ENCODE measurements around the gene SYT12. TPM values are rescaled to one million over a fixed set of nuclear protein-coding genes. Genes with fewer than 3 reads are reported as not detected.

SYT12 gene
- total and polyA plus RNA-seq, 2 of the 8 experiments (the other 6 are each of a cell fraction or from before 2014, with no cell fraction given) = 1.4 to 3.3 TPM

DNA sequence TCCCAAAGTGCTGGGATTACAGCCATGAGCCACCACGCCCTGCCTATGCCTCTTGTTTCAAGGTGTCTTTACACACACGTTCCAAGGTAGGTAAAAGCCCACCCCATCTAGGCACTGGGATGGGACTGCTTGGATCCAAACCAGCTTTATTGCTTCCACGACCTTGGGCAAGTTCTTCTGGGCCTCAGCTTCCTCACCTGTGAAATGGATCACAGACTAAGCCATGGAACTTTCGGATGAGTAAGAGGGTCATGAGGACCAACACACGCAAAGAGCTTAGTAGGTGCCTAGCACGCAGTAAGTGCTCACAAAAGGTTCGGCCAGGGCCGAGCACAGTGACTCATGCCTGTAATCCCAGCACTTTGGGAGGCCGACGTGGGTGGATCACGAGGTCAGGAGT lies 49.4 kb downstream of the SYT12 start:
- H3K9me3 ChIP-seq (ENCODE audit: insufficient read depth in 2 of 2, low read depth in 1 of 2, low read length in 1 of 2) = no peaks in the 10 kb centered on the region
- H3K27ac ChIP-seq (ENCODE audit: low read depth, low read length) = no peak overlapping the region
- ChIA-PET POLR2A (ENCODE audit: partially characterized antibody) (interaction anchor here (0.5 to 3.4 kb wide), 3 partner anchors 17 to 121 kb away, joined by 3 to 16 read pairs (median 3); no protein-coding TSS in a partner anchor), CTCF (ENCODE audit: partially characterized antibody) (interaction anchor here (0.7 to 4.9 kb wide), 14 partner anchors 9 to 662 kb away, joined by 3 to 27 read pairs (median 4); no protein-coding TSS in a partner anchor)
- H3K4me2 ChIP-seq (ENCODE audit: insufficient read depth in 1 of 2, low read depth in 2 of 2, low read length in 2 of 2) = no peak overlapping the region
- no peak overlapping the region for H3K4ac ChIP-seq (replicated peaks; ENCODE audit: insufficient read length, low read depth, low read length)
- H4K5ac ChIP-seq (ENCODE audit: insufficient read length, low read depth, low read length) = no peak overlapping the region
- no peak overlapping the region for H2AFZ ChIP-seq (ENCODE audit: low read length)
- no peak overlapping the region for H3K23ac ChIP-seq (ENCODE audit: insufficient read length)
- no peak overlapping the region for H2BK5ac ChIP-seq (ENCODE audit: low read depth, low read length)
- H3K9ac ChIP-seq (replicated peaks in 1 of 4; ENCODE audit: extremely low read depth in 1 of 4, low read depth in 3 of 4, low read length in 3 of 4) = no peak overlapping the region
- no peak for FAIRE-seq
- no peak overlapping the region for H2BK120ac ChIP-seq (replicated peaks; ENCODE audit: low read depth, low read length)
- H2BK20ac ChIP-seq (ENCODE audit: low read length) = no peak overlapping the region
- H3K79me2 ChIP-seq (ENCODE audit: control insufficient read depth in 1 of 2, insufficient read depth in 2 of 2, low read length in 2 of 2) = no peaks in the 10 kb centered on the region
- H4K8ac ChIP-seq (ENCODE audit: extremely low read depth, insufficient read depth, low read length) = no peak overlapping the region
- H3K14ac ChIP-seq (ENCODE audit: insufficient read length) = no peak overlapping the region
- 91% methylated on average over 11 of the region's 11 CpGs; no CpG with 5 or more reads in 1 of the 2 experiments for WGBS, 2 experiments (ENCODE audit: extremely low coverage in 1 of 2, insufficient coverage in 1 of 2, insufficient read length in 1 of 2, insufficient replicate concordance in 2 of 2, low coverage in 1 of 2, low lambda C conversion rate in 2 of 2, missing lambda C conversion rate in 1 of 2)
- H3K4me1 ChIP-seq (replicated peaks in 1 of 4; ENCODE audit: control insufficient read depth in 3 of 4, insufficient read depth in 4 of 4, low read length in 3 of 4) = peaks cover 0 to 2% (median under 1%) of the 10 kb centered on the region in 4 experiments; a peak in 2 of 7 replicates
- H3K18ac ChIP-seq (ENCODE audit: extremely low read depth, low read length) = no peak overlapping the region
- no peaks in the 10 kb centered on the region; the same call in 1 of the 2 replicates for H3K23me2 ChIP-seq (ENCODE audit: low read depth, low read length)
- no peak overlapping the region for H4K91ac ChIP-seq (replicated peaks; ENCODE audit: insufficient read length, low read length)
- no peaks in the 10 kb centered on the region; the same call in 1 of the 2 replicates for H3K79me1 ChIP-seq (ENCODE audit: low read depth, low read length)
- DNase-seq (ENCODE audit: low read depth in 1 of 2, low spot score in 2 of 2) = no peak
- 0 out of 2 replicates have a peak overlapping the region, but pooled peaks have one; percentile 5 for H2BK15ac ChIP-seq (ENCODE audit: low read length)
- no peaks in the 10 kb centered on the region for H4K20me1 ChIP-seq (replicated peaks in 1 of 2; ENCODE audit: control insufficient read depth in 1 of 2, insufficient read depth in 2 of 2, low read length in 2 of 2)
- H2BK12ac ChIP-seq (ENCODE audit: low read depth, low read length) = no peak overlapping the region
- no peak overlapping the region for H3K56ac ChIP-seq (replicated peaks; ENCODE audit: insufficient read length, low read depth, low read length)
- H3K36me3 ChIP-seq (ENCODE audit: control insufficient read depth in 2 of 4, insufficient read depth in 4 of 4, low read length in 3 of 4) = no peaks in the 10 kb centered on the region
- no peak overlapping the region for H3K4me3 ChIP-seq (ENCODE audit: extremely low read depth in 1 of 4, insufficient read depth in 2 of 4, low read depth in 3 of 4, low read length in 4 of 4)
- no peak overlapping the region for H2AK5ac ChIP-seq (ENCODE audit: low read depth, low read length)
- no peaks in the 10 kb centered on the region for H3K27me3 ChIP-seq (replicated peaks in 1 of 4; ENCODE audit: control insufficient read depth in 3 of 4, extremely low read depth in 1 of 4, insufficient read depth in 3 of 4, low read length in 3 of 4)
- TF ChIP-seq HDAC6 (IDR thresholded peaks at IDR 0.05; ENCODE audit: low read depth, low read length) (no peak), CREB1 (IDR thresholded peaks at IDR 0.05) (no peak)
